Islet of Langerhans (tissue), 1 donor: Measurements from ENCODE around the gene GTF2H4.

Experiments
- FAIRE-seq: peaks from one replicate; lab custom pipeline; 2011; peaks lifted over from hg19 to GRCh38; lab: Jason Lieb, UNC

Gene GTF2H4

GRCh38 chr6:30882759-30883684 lies 25.0 kb upstream of the GTF2H4 start:
- no peak for FAIRE-seq

- FAIRE-seq = no peak
These were observed 24.1 kb upstream of the GTF2H4 start, which contains the start of gene DDR1 for GRCh38 chr6:30883685-30884520. DDR1 (plus strand) TSS chr6:30884519; CDS start chr6:30888730, 4,211 bp downstream.

GRCh38 chr6:30884521-30885480 lies 23.2 kb upstream of the GTF2H4 start:
- FAIRE-seq = no peak

GRCh38 chr6:30885481-30885998 lies 22.5 kb upstream of the GTF2H4 start:
- no peak for FAIRE-seq

GRCh38 chr6:30885999-30886896 lies 21.8 kb upstream of the GTF2H4 start:
- no peak for FAIRE-seq

- FAIRE-seq = no peak
These were observed 21.1 kb upstream of the GTF2H4 start for GRCh38 chr6:30886897-30887255.

- FAIRE-seq = no peak
These were observed 19.8 kb upstream of the GTF2H4 start for GRCh38 chr6:30887901-30888815.

GRCh38 chr6:30888816-30889495 lies 19.1 kb upstream of the GTF2H4 start:
- FAIRE-seq = no peak

- no peak for FAIRE-seq
These were observed 18.5 kb upstream of the GTF2H4 start for GRCh38 chr6:30889496-30889885.

- no peak for FAIRE-seq
These were observed 17.9 kb upstream of the GTF2H4 start for GRCh38 chr6:30889921-30890645.

GRCh38 chr6:30890646-30891449 lies 17.2 kb upstream of the GTF2H4 start:
- no peak for FAIRE-seq

- no peak for FAIRE-seq
These were observed 16.6 kb upstream of the GTF2H4 start for GRCh38 chr6:30891450-30891723.

GRCh38 chr6:30891816-30892538 lies 16.0 kb upstream of the GTF2H4 start:
- FAIRE-seq = no peak

- no peak for FAIRE-seq
These were observed 14.9 kb upstream of the GTF2H4 start for GRCh38 chr6:30893001-30893591.

GRCh38 chr6:30893666-30894065 lies 14.3 kb upstream of the GTF2H4 start:
- no peak for FAIRE-seq

- FAIRE-seq = no peak
These were observed 13.6 kb upstream of the GTF2H4 start for GRCh38 chr6:30894381-30894780.

GRCh38 chr6:30894935-30895334 lies 13.1 kb upstream of the GTF2H4 start:
- no peak for FAIRE-seq
